Measurements from ENCODE around the gene LYRM4.

- TF ChIP-seq POLR2A (IDR thresholded peaks at IDR 0.05; ENCODE audit: low read length) (no peak), GATA1 (IDR thresholded peaks at IDR 0.05; ENCODE audit: low read depth, low read length) (no peak)
Observed at GRCh38 chr6:5087389-5087788, 173.4 kb downstream of the LYRM4 start.

All from erythroblast (primary cell).